Activated CD8-positive, alpha-beta memory T cell treated with anti-CD3 and anti-CD28 coated beads, Interleukin-2, amount 10 ng/mL, durations not matched to agents 7 days and 5 days (primary cell): ENCODE data around the gene COG3. TPM values are rescaled to one million over a fixed set of nuclear protein-coding genes. Genes with fewer than 3 reads are reported as not detected.

Experiments
- ATAC-seq: fragments of 150-1000 bp; cut with Tn5 transposase; one replicate; pipeline ENCODE4 v1.10.0; 2021; ENCODE audit warnings: moderate library complexity
- CTCF ChIA-PET: fragments of 350-600 bp; sonication (Branson Sonifier 250); formaldehyde crosslinking; loops from one replicate; lab custom pipeline; 2021; ENCODE audit warnings: antibody characterized with exemption; lab: Charles Lee
- DNase-seq: peaks from one replicate; pipeline ENCODE4 v3.0.0-alpha.2; 2020
- H3K27ac Mint-ChIP-seq: one replicate; pipeline ENCODE4 v1.8.0; 2021; ENCODE audit warnings: mild to moderate bottlenecking, mixed read lengths
- H3K27me3 Mint-ChIP-seq: one replicate; pipeline ENCODE4 v1.8.0; 2021; ENCODE audit warnings: mixed read lengths
- H3K36me3 Mint-ChIP-seq: one replicate; pipeline ENCODE4 v1.8.0; 2021; ENCODE audit warnings: mild to moderate bottlenecking, mixed read lengths
- H3K4me1 Mint-ChIP-seq: one replicate; pipeline ENCODE4 v1.8.0; 2021; ENCODE audit warnings: mixed read lengths
- H3K4me3 Mint-ChIP-seq: one replicate; pipeline ENCODE4 v1.8.0; 2021; ENCODE audit warnings: mild to moderate bottlenecking, moderate library complexity, mixed read lengths
- H3K9me3 Mint-ChIP-seq: one replicate; pipeline ENCODE4 v1.8.0; 2022; ENCODE audit warnings: low read depth, mixed read lengths
- total RNA-seq, 2 experiments: library from RNA; stranded (reverse); gene quantifications; one replicate each; pipeline ENCODE4 v1.2.3, GENCODE V29; 2021

COG3 gene
- total RNA-seq, 2 experiments from 2014 or later: 20.7 to 25.1 TPM

- Mint-ChIP-seq H3K4me3 (no peak overlapping the region), H3K9me3 (no peaks in the 10 kb centered on the region), H3K4me1 (no peaks in the 10 kb centered on the region), H3K36me3 (no peaks in the 10 kb centered on the region), H3K27me3 (peaks cover 12% of the 10 kb centered on the region), H3K27ac (no peak overlapping the region)
- ATAC-seq: no peak
- CTCF ChIA-PET: no interaction called here
- DNase-seq: no peak
These were observed 81.1 kb downstream of the COG3 start for GRCh38 chr13:45545686-45546409.

DNA sequence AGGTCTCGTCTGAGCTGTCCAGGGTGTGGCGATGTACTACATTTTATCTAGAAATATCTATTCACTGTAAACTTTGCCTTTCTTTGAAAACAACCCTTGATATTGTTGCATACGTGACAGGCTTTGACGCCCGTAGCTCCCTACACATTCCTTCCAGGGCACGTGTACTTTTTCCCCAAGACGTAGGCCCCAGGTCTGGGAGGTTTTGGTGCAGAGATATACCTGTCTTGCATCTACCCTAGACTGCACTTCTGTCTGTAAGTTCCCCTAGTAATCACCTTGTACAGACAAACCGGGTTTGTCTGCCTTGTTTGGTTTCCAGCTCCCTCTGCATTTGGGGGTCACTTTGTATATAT, 81.6 kb downstream of the COG3 start:
- H3K36me3 Mint-ChIP-seq: no peaks in the 10 kb centered on the region
- CTCF ChIA-PET: no interaction called here
- H3K27me3 Mint-ChIP-seq: peaks cover 12% of the 10 kb centered on the region
- DNase-seq: no peak
- H3K9me3 Mint-ChIP-seq: no peaks in the 10 kb centered on the region
- no peak overlapping the region for H3K4me3 Mint-ChIP-seq
- H3K4me1 Mint-ChIP-seq: no peaks in the 10 kb centered on the region
- no peak overlapping the region for H3K27ac Mint-ChIP-seq
- ATAC-seq: no peak

GRCh38 chr13:45548281-45548680, 83.5 kb downstream of the COG3 start:
- no peak for DNase-seq
- CTCF ChIA-PET: no interaction called here
- no peaks in the 10 kb centered on the region for H3K36me3 Mint-ChIP-seq

DNA sequence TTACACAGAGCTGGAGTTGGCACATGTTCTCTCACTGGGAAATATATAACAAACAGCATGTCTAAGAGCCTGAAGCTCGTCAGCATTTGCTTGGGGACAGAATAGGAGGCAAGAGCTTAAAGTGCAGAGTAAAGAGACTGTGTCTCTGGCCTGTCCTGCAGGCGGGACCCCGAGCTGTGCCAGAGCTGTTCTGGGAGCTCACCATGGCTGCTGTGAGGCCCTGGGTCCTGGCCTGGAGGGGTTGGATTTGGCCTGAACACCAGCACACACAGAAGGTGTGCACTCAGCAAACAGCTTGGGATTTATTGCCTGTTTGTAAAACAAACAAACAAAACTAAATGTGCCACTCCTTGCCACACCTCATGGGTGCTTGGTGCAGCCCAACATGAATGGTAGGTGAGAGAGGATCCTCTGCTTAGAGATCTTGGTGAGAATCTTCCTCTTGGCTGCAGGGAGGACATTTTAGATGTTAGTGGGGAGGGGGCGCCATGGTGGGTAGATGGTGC, 89.9 kb downstream of the COG3 start:
- no peak overlapping the region for H3K4me3 Mint-ChIP-seq
- H3K9me3 Mint-ChIP-seq: peaks cover 2% of the 10 kb centered on the region
- CTCF ChIA-PET: no interaction called here
- no peak overlapping the region for H3K27ac Mint-ChIP-seq
- peaks cover 22% of the 10 kb centered on the region for H3K27me3 Mint-ChIP-seq
- DNase-seq: no peak
- no peak for ATAC-seq
- no peaks in the 10 kb centered on the region for H3K36me3 Mint-ChIP-seq
- H3K4me1 Mint-ChIP-seq: peaks cover 2% of the 10 kb centered on the region

More at GRCh38 chr13:45548281-45548680, 83.5 kb downstream of the COG3 start:
- ATAC-seq: no peak
- peaks cover 18% of the 10 kb centered on the region for H3K27me3 Mint-ChIP-seq
- no peak overlapping the region for H3K4me3 Mint-ChIP-seq
- H3K9me3 Mint-ChIP-seq: no peaks in the 10 kb centered on the region
- H3K27ac Mint-ChIP-seq: no peak overlapping the region
- H3K4me1 Mint-ChIP-seq: no peaks in the 10 kb centered on the region

DNA sequence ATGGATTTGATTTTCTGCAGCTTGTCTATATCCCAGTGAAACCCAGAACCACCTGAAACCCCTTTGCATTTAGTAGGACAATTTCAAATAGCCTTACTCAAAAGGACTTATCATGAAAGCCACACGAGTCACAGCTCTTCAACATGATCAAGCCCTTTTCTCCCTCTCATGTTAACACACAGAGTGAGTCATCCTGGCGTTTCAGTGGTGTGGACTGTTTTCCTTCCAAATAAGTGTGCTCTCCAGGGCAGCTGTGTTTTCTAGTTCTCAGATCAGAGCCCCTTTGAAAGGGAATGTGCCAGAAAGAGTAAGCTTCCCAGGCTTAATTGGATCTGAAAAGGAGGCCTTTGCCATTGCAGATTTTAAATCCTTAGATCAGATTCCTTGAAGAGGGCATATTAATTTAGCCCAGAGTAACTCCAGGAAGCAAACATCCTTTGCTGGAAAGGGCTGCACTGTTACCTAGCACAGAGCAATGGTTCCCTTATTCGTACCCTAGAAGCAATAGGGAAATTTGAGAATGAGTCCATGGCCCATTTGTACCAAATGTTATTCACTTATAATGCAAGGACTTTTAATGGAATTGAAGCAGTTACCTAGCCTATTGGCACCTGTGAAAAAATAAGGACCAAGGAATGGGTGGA, 99.5 kb downstream of the COG3 start:
- ATAC-seq: no peak

DNA sequence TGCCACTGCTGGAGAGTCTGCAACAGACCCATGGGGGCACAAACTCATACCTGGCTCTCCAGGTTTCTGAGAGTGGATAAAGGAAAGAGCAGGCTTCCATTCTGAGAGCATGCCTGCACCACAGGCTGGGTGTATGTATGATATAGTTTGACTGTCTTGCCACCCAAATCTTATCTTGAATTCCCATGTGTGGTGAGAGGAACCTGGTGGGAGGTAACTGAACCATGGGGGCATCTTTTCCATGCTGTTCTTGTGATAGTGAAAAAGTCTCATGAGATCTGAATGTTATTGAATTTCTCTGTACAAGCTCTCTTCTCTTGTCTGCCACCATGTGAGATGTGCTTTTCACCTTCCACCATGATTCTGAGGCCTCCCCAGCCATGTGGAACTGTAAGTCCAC, 100.6 kb downstream of the COG3 start:
- peaks cover 3% of the 10 kb centered on the region for H3K36me3 Mint-ChIP-seq
- H3K9me3 Mint-ChIP-seq: peaks cover 7% of the 10 kb centered on the region
- no peak overlapping the region for H3K4me3 Mint-ChIP-seq
- DNase-seq (no peak), ATAC-seq (no peak)
- H3K27me3 Mint-ChIP-seq: peaks cover 3% of the 10 kb centered on the region
- no peak overlapping the region for H3K27ac Mint-ChIP-seq
- CTCF ChIA-PET: no interaction called here
- no peaks in the 10 kb centered on the region for H3K4me1 Mint-ChIP-seq

More for the DNA sequence above, 99.5 kb downstream of the COG3 start:
- H3K4me3 Mint-ChIP-seq: no peak overlapping the region
- peaks cover 4% of the 10 kb centered on the region for H3K27me3 Mint-ChIP-seq
- peaks cover 7% of the 10 kb centered on the region for H3K9me3 Mint-ChIP-seq
- no peak for DNase-seq
- H3K27ac Mint-ChIP-seq: no peak overlapping the region
- CTCF ChIA-PET: no interaction called here
- H3K4me1 Mint-ChIP-seq: peaks cover 2% of the 10 kb centered on the region
- peaks cover 3% of the 10 kb centered on the region for H3K36me3 Mint-ChIP-seq

- Mint-ChIP-seq H3K27ac (no peak overlapping the region), H3K36me3 (no peaks in the 10 kb centered on the region), H3K4me1 (no peaks in the 10 kb centered on the region), H3K27me3 (peaks cover 28% of the 10 kb centered on the region), H3K4me3 (no peak overlapping the region), H3K9me3 (no peaks in the 10 kb centered on the region)
- DNase-seq (no peak), ATAC-seq (no peak)
- CTCF ChIA-PET: no interaction called here
These were observed 110.5 kb downstream of the COG3 start for GRCh38 chr13:45575146-45575829.

GRCh38 chr13:45575830-45576180, 111.1 kb downstream of the COG3 start:
- no peak for ATAC-seq
- DNase-seq: no peak
- Mint-ChIP-seq H3K36me3 (no peaks in the 10 kb centered on the region), H3K27ac (no peak overlapping the region), H3K4me3 (no peak overlapping the region), H3K27me3 (peaks cover 29% of the 10 kb centered on the region), H3K9me3 (no peaks in the 10 kb centered on the region), H3K4me1 (no peaks in the 10 kb centered on the region)
- CTCF ChIA-PET: no interaction called here

DNA sequence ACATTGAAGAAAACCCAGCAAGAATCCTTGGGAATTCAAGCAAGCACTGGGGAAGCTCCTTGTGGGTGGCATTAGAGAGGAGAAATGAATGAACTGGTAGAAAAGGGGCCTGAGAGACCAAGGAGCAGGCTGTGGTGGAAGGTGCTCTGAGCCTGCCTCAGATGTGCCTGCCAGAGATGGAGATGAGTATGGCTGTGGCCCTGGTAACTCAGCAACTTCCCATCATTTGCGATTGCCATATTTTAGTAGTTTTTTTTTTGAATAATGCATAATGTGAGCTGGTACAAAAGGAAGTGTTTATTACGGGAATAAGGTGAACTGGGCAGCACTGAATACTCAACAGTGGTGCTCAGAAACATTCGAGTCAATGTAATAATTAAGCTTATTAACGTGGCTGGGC, 111.7 kb downstream of the COG3 start:
- no peak overlapping the region for H3K4me3 Mint-ChIP-seq
- ATAC-seq: no peak

DNA sequence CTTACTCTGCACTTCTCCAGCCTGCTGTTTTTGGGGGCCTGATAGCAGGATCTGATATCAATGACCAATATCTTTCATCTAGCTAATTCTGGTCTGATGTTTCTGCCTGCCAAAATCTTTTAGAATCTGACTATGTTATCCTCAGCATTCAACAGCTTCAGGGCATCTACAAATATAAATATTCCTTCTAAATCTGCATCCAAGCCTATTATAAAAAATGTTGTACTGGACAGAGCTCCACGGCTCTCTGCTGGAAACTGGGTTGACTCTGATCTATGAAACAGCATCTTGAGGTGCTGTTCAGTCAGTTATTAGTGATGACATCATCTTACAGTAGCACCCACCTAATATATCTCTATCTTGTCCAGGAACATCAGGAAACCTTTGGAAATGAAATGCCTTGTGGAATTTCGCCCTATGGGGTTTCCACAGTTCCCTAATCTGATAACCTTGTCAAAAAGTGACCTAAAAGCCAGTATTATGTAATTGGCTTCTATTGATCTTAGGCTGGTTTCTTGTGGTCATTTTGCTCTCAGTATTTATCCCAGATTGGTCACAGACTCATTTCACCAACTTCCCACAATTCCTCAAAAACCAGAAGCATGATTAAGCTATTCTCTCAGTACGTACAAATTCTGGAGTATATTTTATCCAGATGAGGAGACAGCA, 117.8 kb downstream of the COG3 start:
- no peak overlapping the region for H3K4me3 Mint-ChIP-seq
- peaks cover 15% of the 10 kb centered on the region for H3K27me3 Mint-ChIP-seq
- no peaks in the 10 kb centered on the region for H3K9me3 Mint-ChIP-seq
- DNase-seq (no peak), ATAC-seq (no peak)
- no peaks in the 10 kb centered on the region for H3K36me3 Mint-ChIP-seq
- no peaks in the 10 kb centered on the region for H3K4me1 Mint-ChIP-seq
- CTCF ChIA-PET: no interaction called here
- no peak overlapping the region for H3K27ac Mint-ChIP-seq

More for the DNA sequence above, 111.7 kb downstream of the COG3 start:
- H3K27me3 Mint-ChIP-seq: peaks cover 26% of the 10 kb centered on the region
- no peaks in the 10 kb centered on the region for H3K36me3 Mint-ChIP-seq
- no peak overlapping the region for H3K27ac Mint-ChIP-seq
- no peak for DNase-seq
- no peaks in the 10 kb centered on the region for H3K4me1 Mint-ChIP-seq
- H3K9me3 Mint-ChIP-seq: no peaks in the 10 kb centered on the region
- CTCF ChIA-PET: no interaction called here

DNA sequence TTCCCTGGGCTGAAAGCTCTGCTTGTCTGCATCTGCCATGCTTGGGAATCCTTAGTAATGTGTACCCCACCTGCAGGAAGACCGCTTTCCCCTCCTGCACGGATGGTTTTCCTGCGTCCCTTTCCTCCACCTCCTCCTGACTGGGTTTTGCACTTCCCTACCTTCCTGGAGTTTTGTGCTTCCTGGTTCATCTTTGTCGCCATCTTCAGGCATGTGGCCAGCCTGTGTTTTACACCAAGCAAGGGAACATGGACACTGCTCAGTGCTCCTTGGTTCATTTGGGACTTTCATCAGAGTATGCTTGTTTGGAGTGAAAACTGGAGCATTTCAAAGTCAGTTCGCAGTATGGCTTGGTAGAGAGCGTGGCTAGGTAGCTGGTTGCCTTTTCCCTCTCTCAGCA, 120.1 kb downstream of the COG3 start:
- no peaks in the 10 kb centered on the region for H3K9me3 Mint-ChIP-seq
- H3K27me3 Mint-ChIP-seq: peaks cover 9% of the 10 kb centered on the region
- H3K4me1 Mint-ChIP-seq: no peaks in the 10 kb centered on the region
- DNase-seq (no peak), ATAC-seq (no peak)
- H3K27ac Mint-ChIP-seq: no peak overlapping the region
- H3K36me3 Mint-ChIP-seq: no peaks in the 10 kb centered on the region
- H3K4me3 Mint-ChIP-seq: no peak overlapping the region
- CTCF ChIA-PET: no interaction called here
